DMS79 (cell line): ENCODE measurements around the gene MECP2.

ENCODE experiments used
- DNase-seq: peaks from one replicate; lab custom pipeline; 2025; lab: John Stamatoyannopoulos, UW

The MECP2 gene

GRCh38 chrX:154061801-154062200 is 35.7 kb downstream of the MECP2 start:
- no peak for DNase-seq

GRCh38 chrX:154059729-154060245 is 37.7 kb downstream of the MECP2 start:
- no peak for DNase-seq

GRCh38 chrX:154059231-154059630 is 38.3 kb downstream of the MECP2 start:
- DNase-seq = no peak

GRCh38 chrX:154058214-154058997 is 39.1 kb downstream of the MECP2 start:
- no peak for DNase-seq

- DNase-seq = no peak
Measured at GRCh38 chrX:154057791-154058190, 39.7 kb downstream of the MECP2 start.

GRCh38 chrX:154056770-154057241 is 40.7 kb downstream of the MECP2 start:
- DNase-seq = no peak

GRCh38 chrX:154051201-154051810 is 46.2 kb downstream of the MECP2 start:
- no peak for DNase-seq

GRCh38 chrX:154050113-154050495 is 47.4 kb downstream of the MECP2 start:
- no peak for DNase-seq

GRCh38 chrX:154049209-154050112 is 48.1 kb downstream of the MECP2 start:
- DNase-seq = no peak

GRCh38 chrX:154048398-154048797 is 49.1 kb downstream of the MECP2 start:
- no peak for DNase-seq

GRCh38 chrX:154046940-154047610 is 50.4 kb downstream of the MECP2 start:
- no peak for DNase-seq

GRCh38 chrX:154046031-154046781 is 51.3 kb downstream of the MECP2 start:
- DNase-seq = no peak

GRCh38 chrX:154044091-154044490 is 53.4 kb downstream of the MECP2 start:
- no peak for DNase-seq

GRCh38 chrX:154043003-154043763 is 54.3 kb downstream of the MECP2 start:
- no peak for DNase-seq

GRCh38 chrX:154040863-154041262 is 56.7 kb downstream of the MECP2 start:
- DNase-seq = no peak

- DNase-seq = no peak
Measured at GRCh38 chrX:154040307-154040756, 57.2 kb downstream of the MECP2 start.

GRCh38 chrX:154039577-154039976 is 57.9 kb downstream of the MECP2 start:
- DNase-seq = no peak

- DNase-seq = no peak
Measured at GRCh38 chrX:154038656-154039055, 58.9 kb downstream of the MECP2 start.

- no peak for DNase-seq
Measured at GRCh38 chrX:154037754-154038153, 59.8 kb downstream of the MECP2 start.

GRCh38 chrX:154036513-154036912 is 61.0 kb downstream of the MECP2 start:
- no peak for DNase-seq
